Dendritic cell treated with granulocyte-macrophage colony-stimulating factor and Interleukin-4, amounts not matched to agents 40 ng/mL and 50 ng/mL, for 4 days (primary cell): Measurements from ENCODE around the gene KCNMA1.

Experiments used
- H3K27ac Mint-ChIP-seq: one replicate; pipeline ENCODE4 v1.8.0; 2022; ENCODE audit warnings: mild to moderate bottlenecking, mixed read lengths
- H3K27me3 Mint-ChIP-seq: one replicate; pipeline ENCODE4 v1.8.0; 2022; ENCODE audit warnings: mild to moderate bottlenecking, mixed read lengths
- H3K36me3 Mint-ChIP-seq: one replicate; pipeline ENCODE4 v1.8.0; 2022; ENCODE audit warnings: low read depth, mixed read lengths
- H3K4me1 Mint-ChIP-seq: one replicate; pipeline ENCODE4 v1.8.0; 2022; ENCODE audit warnings: low read depth, mixed read lengths
- H3K4me3 Mint-ChIP-seq: one replicate; pipeline ENCODE4 v1.8.0; 2022; ENCODE audit warnings: mild to moderate bottlenecking, moderate library complexity, mixed read lengths
- H3K9me3 Mint-ChIP-seq: one replicate; pipeline ENCODE4 v1.8.0; 2022; ENCODE audit warnings: mixed read lengths
- intact Hi-C: fragments of 100-400 bp; cut with micrococcal nuclease; formaldehyde crosslinking; loops from one replicate; pipeline ENCODE4 v1.15.0; 2022

KCNMA1 gene

GRCh38 chr10:77493239-77493806 lies 144.3 kb downstream of the KCNMA1 start:
- no peaks in the 10 kb centered on the region for H3K9me3 Mint-ChIP-seq
- H3K36me3 Mint-ChIP-seq: no peaks in the 10 kb centered on the region
- intact Hi-C loops: loop anchor here (10.0 kb wide), 1 partner anchor 151 kb away; no protein-coding TSS in a partner anchor
- H3K4me1 Mint-ChIP-seq: peaks cover 4% of the 10 kb centered on the region
- no peak overlapping the region for H3K4me3 Mint-ChIP-seq
- peaks cover 15% of the 10 kb centered on the region for H3K27me3 Mint-ChIP-seq
- H3K27ac Mint-ChIP-seq: no peak overlapping the region

DNA sequence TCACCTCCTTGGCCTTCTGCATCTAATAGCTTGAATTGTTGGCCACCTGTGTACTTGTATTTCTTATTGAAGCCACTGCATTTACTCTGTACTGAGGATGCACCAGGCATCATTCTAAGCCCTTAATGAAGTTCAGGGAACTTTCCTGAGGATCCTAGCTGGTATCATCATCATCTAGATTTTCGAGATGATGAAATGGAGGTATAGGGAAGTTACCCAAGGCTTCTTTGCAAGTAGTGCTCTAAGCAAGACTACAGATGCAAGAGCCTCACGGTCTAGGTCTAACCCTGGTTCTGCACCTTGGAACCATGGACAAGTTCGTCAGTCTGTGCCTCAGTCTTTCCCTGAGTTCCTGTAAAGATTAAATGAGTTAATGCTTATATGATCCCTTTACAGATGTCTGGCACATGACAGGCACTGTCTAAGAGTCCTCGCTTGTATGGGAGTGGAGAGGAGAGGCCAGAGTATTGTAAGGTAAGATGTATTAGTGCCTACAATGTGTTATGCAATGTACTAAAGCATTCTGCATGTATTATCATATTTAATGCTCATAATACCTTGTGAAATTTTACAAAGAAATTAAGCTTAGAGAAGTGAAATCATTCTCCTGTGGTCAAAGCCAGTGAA lies 145.1 kb downstream of the KCNMA1 start:
- intact Hi-C loops: loop anchor here (10.0 kb wide), 1 partner anchor 152 kb away; no protein-coding TSS in a partner anchor
- Mint-ChIP-seq H3K27me3 (peaks cover 6% of the 10 kb centered on the region), H3K36me3 (no peaks in the 10 kb centered on the region), H3K4me3 (no peak overlapping the region), H3K4me1 (peaks cover 4% of the 10 kb centered on the region), H3K9me3 (no peaks in the 10 kb centered on the region), H3K27ac (no peak overlapping the region)

- Mint-ChIP-seq H3K36me3 (no peaks in the 10 kb centered on the region), H3K27ac (no peak overlapping the region), H3K27me3 (peaks cover 7% of the 10 kb centered on the region), H3K4me1 (peaks cover 4% of the 10 kb centered on the region), H3K9me3 (no peaks in the 10 kb centered on the region), H3K4me3 (no peak overlapping the region)
- intact Hi-C loops: loop anchor here (10.0 kb wide), 1 partner anchor 154 kb away; no protein-coding TSS in a partner anchor
Observed at GRCh38 chr10:77490534-77491314, 146.9 kb downstream of the KCNMA1 start.

GRCh38 chr10:77486517-77486916 lies 151.1 kb downstream of the KCNMA1 start:
- intact Hi-C loops: no loop called here

GRCh38 chr10:77485847-77486246 lies 151.8 kb downstream of the KCNMA1 start:
- Mint-ChIP-seq H3K4me1 (no peaks in the 10 kb centered on the region), H3K27me3 (peaks cover 17% of the 10 kb centered on the region), H3K27ac (no peak overlapping the region)

More at GRCh38 chr10:77486517-77486916, 151.1 kb downstream of the KCNMA1 start:
- H3K36me3 Mint-ChIP-seq: no peaks in the 10 kb centered on the region
- H3K4me1 Mint-ChIP-seq: no peaks in the 10 kb centered on the region
- H3K27me3 Mint-ChIP-seq: peaks cover 17% of the 10 kb centered on the region
- H3K9me3 Mint-ChIP-seq: no peaks in the 10 kb centered on the region
- H3K27ac Mint-ChIP-seq: no peak overlapping the region
- no peak overlapping the region for H3K4me3 Mint-ChIP-seq

GRCh38 chr10:77482072-77482471 lies 155.5 kb downstream of the KCNMA1 start:
- Mint-ChIP-seq H3K27me3 (peaks cover 30% of the 10 kb centered on the region), H3K27ac (no peak overlapping the region), H3K4me3 (no peak overlapping the region), H3K36me3 (no peaks in the 10 kb centered on the region), H3K4me1 (no peaks in the 10 kb centered on the region), H3K9me3 (no peaks in the 10 kb centered on the region)
- intact Hi-C loops: no loop called here

More at GRCh38 chr10:77485847-77486246, 151.8 kb downstream of the KCNMA1 start:
- H3K9me3 Mint-ChIP-seq: no peaks in the 10 kb centered on the region
- intact Hi-C loops: no loop called here
- H3K4me3 Mint-ChIP-seq: no peak overlapping the region
- H3K36me3 Mint-ChIP-seq: no peaks in the 10 kb centered on the region

DNA sequence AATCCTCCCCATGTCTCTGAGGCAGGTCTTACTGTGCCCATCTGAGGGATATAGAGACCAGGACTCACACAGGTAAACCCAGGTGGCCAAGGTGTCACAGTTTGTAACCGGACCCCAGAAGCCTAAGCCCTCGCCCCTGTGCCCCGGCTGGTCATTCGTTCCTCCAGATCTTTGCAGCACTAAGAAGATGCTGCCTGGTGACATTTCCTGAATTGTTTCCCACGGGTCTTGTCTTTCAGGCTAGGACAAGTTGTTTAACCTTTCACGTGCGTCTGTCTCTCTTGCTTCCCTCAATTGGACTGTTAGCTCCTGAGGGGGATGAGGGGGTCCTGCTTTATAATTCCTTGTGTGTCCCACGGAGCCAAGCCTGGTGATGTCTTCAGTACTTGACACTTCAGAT lies 158.0 kb downstream of the KCNMA1 start:
- intact Hi-C loops: no loop called here
- H3K4me1 Mint-ChIP-seq: no peaks in the 10 kb centered on the region
- no peaks in the 10 kb centered on the region for H3K9me3 Mint-ChIP-seq
- H3K4me3 Mint-ChIP-seq: no peak overlapping the region
- peaks cover 29% of the 10 kb centered on the region for H3K27me3 Mint-ChIP-seq
- H3K36me3 Mint-ChIP-seq: no peaks in the 10 kb centered on the region
- H3K27ac Mint-ChIP-seq: no peak overlapping the region

DNA sequence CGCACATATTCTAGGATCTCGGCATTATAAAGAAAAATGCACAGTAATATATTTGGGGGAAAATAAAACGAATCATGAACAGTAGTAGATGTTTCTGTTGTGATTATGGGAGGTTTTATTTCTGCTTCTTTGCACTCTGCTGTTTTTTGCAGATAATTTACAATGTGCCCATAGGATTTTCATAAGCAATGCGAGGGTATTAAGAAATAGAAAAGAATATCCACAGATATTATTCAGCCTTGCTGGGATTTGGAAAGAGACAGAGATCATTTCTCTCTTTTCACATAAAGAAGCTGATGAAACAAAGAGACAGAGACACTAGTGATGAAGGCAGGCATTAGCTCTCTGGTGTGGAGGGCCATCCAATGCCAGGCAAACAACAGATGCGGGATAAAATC lies 158.6 kb downstream of the KCNMA1 start:
- Mint-ChIP-seq H3K36me3 (no peaks in the 10 kb centered on the region), H3K4me1 (no peaks in the 10 kb centered on the region), H3K4me3 (no peak overlapping the region), H3K27ac (no peak overlapping the region), H3K9me3 (no peaks in the 10 kb centered on the region), H3K27me3 (peaks cover 29% of the 10 kb centered on the region)
- intact Hi-C loops: no loop called here

GRCh38 chr10:77478247-77478961 lies 159.2 kb downstream of the KCNMA1 start:
- H3K27me3 Mint-ChIP-seq: peaks cover 27% of the 10 kb centered on the region
- no peak overlapping the region for H3K4me3 Mint-ChIP-seq
- no peaks in the 10 kb centered on the region for H3K36me3 Mint-ChIP-seq
- H3K27ac Mint-ChIP-seq: no peak overlapping the region
- H3K9me3 Mint-ChIP-seq: no peaks in the 10 kb centered on the region
- intact Hi-C loops: no loop called here
- no peaks in the 10 kb centered on the region for H3K4me1 Mint-ChIP-seq

DNA sequence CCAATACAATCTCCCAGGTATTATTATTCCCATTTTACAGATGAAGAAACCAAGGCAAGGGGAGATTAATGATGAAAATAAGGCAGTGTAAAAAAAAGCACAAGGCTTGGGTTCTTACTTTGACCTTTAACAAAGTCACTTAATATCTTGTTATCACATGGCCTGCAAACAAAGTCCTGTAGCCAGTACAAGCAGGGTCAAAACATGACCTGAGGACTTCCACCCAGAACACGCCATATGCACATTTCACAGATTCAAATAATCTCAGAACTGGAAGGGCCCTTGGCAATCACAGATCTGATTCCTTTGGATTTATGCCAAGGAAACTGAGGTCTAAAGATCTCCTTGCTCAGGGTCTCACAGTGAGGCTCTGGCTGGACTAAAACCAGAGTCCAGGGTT lies 162.1 kb downstream of the KCNMA1 start:
- Mint-ChIP-seq H3K9me3 (no peaks in the 10 kb centered on the region), H3K27me3 (peaks cover 16% of the 10 kb centered on the region), H3K4me3 (no peak overlapping the region), H3K27ac (no peak overlapping the region), H3K36me3 (no peaks in the 10 kb centered on the region), H3K4me1 (no peaks in the 10 kb centered on the region)
- intact Hi-C loops: no loop called here

DNA sequence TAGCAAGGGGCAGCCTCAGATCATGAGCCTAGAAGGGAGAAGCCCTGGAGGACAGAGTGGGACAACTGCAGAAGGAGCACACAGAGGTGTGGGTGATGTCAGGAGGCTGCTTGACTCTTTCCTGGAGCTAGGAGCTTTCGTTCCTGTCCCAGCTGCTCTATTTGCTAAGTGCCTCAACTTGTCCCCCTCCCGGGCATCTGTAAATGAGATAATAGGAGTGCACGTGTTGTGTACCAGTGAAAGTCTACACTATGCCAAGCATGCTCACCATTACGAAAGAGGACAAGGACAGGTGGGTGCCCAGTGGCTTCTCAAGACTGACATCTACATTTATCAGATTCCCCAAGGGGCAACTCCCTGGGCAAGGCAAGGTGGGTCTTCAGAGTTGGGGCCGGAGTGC lies 162.7 kb downstream of the KCNMA1 start:
- H3K9me3 Mint-ChIP-seq: no peaks in the 10 kb centered on the region
- H3K4me3 Mint-ChIP-seq: no peak overlapping the region
- H3K27ac Mint-ChIP-seq: no peak overlapping the region
- no peaks in the 10 kb centered on the region for H3K4me1 Mint-ChIP-seq
- H3K27me3 Mint-ChIP-seq: peaks cover 12% of the 10 kb centered on the region
- no peaks in the 10 kb centered on the region for H3K36me3 Mint-ChIP-seq
- intact Hi-C loops: no loop called here

GRCh38 chr10:77474386-77474785 lies 163.2 kb downstream of the KCNMA1 start:
- H3K4me1 Mint-ChIP-seq: no peaks in the 10 kb centered on the region
- intact Hi-C loops: no loop called here
- H3K36me3 Mint-ChIP-seq: no peaks in the 10 kb centered on the region
- H3K27me3 Mint-ChIP-seq: peaks cover 11% of the 10 kb centered on the region
- no peak overlapping the region for H3K27ac Mint-ChIP-seq
- no peak overlapping the region for H3K4me3 Mint-ChIP-seq
- no peaks in the 10 kb centered on the region for H3K9me3 Mint-ChIP-seq

- intact Hi-C loops: no loop called here
- no peaks in the 10 kb centered on the region for H3K4me1 Mint-ChIP-seq
- no peaks in the 10 kb centered on the region for H3K9me3 Mint-ChIP-seq
- H3K27ac Mint-ChIP-seq: no peak overlapping the region
- no peaks in the 10 kb centered on the region for H3K36me3 Mint-ChIP-seq
- H3K27me3 Mint-ChIP-seq: peaks cover 5% of the 10 kb centered on the region
- no peak overlapping the region for H3K4me3 Mint-ChIP-seq
Observed at GRCh38 chr10:77472146-77472545, 165.5 kb downstream of the KCNMA1 start.

DNA sequence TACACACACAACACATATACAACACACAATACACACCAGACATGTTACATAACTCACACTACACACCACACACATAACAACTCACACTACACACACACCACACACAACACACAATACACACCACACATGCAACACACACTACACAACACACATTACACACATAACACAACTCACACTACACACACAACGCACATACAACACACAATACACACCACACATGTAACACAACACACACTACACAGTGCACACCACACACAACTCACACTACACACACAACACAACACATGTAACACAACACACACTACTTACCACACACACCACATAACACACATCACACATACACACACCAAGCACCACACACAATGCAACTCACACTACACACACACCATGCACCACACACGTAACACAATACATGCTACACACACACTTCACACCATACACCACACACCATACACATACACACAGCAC lies 166.5 kb downstream of the KCNMA1 start:
- intact Hi-C loops: no loop called here
- H3K27me3 Mint-ChIP-seq: peaks cover under 1% of the 10 kb centered on the region
- H3K4me3 Mint-ChIP-seq: no peak overlapping the region
- no peaks in the 10 kb centered on the region for H3K4me1 Mint-ChIP-seq
- no peaks in the 10 kb centered on the region for H3K9me3 Mint-ChIP-seq
- no peak overlapping the region for H3K27ac Mint-ChIP-seq
- H3K36me3 Mint-ChIP-seq: no peaks in the 10 kb centered on the region
